ENCODE measurements around the gene ATOH8.

DNA sequence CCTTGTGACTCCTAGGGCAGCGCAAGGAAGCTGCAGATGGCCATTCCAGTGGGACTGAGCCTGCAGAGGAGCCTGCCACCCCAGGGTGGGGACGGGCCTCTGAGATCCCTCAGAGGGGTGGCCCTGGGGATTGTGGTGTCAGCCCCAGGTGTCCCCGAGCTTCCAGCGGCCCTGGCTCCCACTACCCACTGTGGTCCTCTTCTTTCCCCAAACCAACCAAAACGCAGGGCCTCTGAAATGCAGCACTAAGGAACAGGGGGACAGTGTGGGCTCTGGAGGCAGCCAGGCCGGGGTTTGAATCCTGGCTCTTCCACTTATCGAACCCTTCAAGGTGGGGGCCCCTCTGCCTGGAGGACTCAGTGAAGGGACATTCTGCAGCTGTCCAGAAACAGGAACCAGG, 32.7 kb downstream of the ATOH8 start:
- TF ChIP-seq CTCF (IDR thresholded peaks at IDR 0.05; ENCODE audit: insufficient read depth, low read depth, low read length) (no peak), EZH2 (IDR thresholded peaks at IDR 0.05; ENCODE audit: insufficient read depth, low read length) (no peak)
